Femur (tissue), 1 donor: ENCODE measurements around the gene GNG8.
A peak's percentile ranks its signal among the peaks of the same experiment; 100 is the strongest.

ENCODE experiments used
- DNase-seq: peaks from one replicate; pipeline ENCODE4 v3.0.0-alpha.2; 2017

GNG8 gene

GRCh38 chr19:46616631-46617322, 19.2 kb downstream of the GNG8 start:
- DNase-seq, result peak; percentile 66

- DNase-seq, result no peak
These were observed 20.0 kb downstream of the GNG8 start for GRCh38 chr19:46615966-46616365.

GRCh38 chr19:46614114-46614722, 21.8 kb downstream of the GNG8 start:
- DNase-seq, result peak; percentile 87

GRCh38 chr19:46613525-46613924, 22.5 kb downstream of the GNG8 start:
- no peak for DNase-seq

GRCh38 chr19:46611776-46612175, 24.2 kb downstream of the GNG8 start:
- DNase-seq, result no peak

GRCh38 chr19:46610851-46611770, 24.9 kb downstream of the GNG8 start:
- DNase-seq, result no peak

GRCh38 chr19:46610413-46610775, 25.6 kb downstream of the GNG8 start:
- DNase-seq, result no peak

- DNase-seq, result no peak
These were observed 26.2 kb downstream of the GNG8 start for GRCh38 chr19:46609511-46610412.

GRCh38 chr19:46608581-46609345, 27.2 kb downstream of the GNG8 start:
- DNase-seq, result no peak

- no peak for DNase-seq
These were observed 27.8 kb downstream of the GNG8 start for GRCh38 chr19:46608178-46608577.

GRCh38 chr19:46607448-46607841, 28.6 kb downstream of the GNG8 start:
- no peak for DNase-seq

GRCh38 chr19:46606681-46607447, 29.1 kb downstream of the GNG8 start:
- no peak for DNase-seq

GRCh38 chr19:46606019-46606418, 30.0 kb downstream of the GNG8 start:
- no peak for DNase-seq

GRCh38 chr19:46605356-46605821, 30.6 kb downstream of the GNG8 start:
- no peak for DNase-seq

- no peak for DNase-seq
These were observed 31.1 kb downstream of the GNG8 start for GRCh38 chr19:46604781-46605355.

- no peak for DNase-seq
These were observed 32.2 kb downstream of the GNG8 start for GRCh38 chr19:46603752-46604231.

- no peak for DNase-seq
These were observed 32.8 kb downstream of the GNG8 start for GRCh38 chr19:46603195-46603637.

- no peak for DNase-seq
These were observed 33.4 kb downstream of the GNG8 start for GRCh38 chr19:46602392-46603194.
